NCI-H446 (cell line): Measurements from ENCODE around the gene ZNF610.
"Not testable (repeated sequence)": the region's sequence is repeated elsewhere in the genome, so short reads cannot be mapped to it uniquely, and the experiment has no call there.

ENCODE experiments used
- DNase-seq, 2 experiments: peaks; one replicate each; lab custom pipeline; 2025; lab: John Stamatoyannopoulos, UW

Gene ZNF610

DNA sequence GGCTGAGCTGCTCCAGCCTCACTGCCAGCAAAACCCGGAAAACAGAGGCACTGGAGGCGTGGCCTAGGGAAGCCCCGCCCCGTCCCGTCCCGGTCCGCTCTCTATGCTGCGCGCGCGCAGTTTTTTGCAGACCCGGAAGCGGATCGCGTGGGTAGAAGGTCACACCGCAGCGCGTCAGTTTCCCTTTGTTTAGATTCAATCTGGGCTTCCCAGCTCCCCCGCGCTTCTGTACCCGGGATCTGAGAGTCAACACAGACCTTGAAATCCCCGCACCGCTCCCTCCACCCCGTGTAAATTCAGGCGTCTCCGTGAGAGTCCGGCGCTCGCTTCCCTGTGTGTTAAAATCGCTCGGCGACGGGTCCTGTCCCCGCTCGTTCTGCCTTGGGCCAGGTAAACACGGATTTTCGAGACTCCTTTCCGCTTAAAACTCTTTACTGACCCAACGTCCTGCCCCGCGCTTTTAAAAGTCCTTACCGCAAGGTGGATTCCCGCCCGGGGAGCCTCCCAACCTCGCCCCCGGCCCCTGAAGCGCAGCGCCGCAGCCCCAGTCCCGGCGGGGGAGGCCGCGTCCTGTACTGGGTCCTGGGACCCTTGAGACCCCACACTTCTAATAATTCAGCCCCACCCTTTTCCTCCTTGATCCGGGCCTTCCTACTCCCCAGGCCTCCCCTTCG is at the start of gene ZNF610:
Gene ZNF610, plus strand, starts transcription at position 127 of the 674 bp plus-strand sequence. CDS start 12,930 bp downstream, outside the sequence.
- peak in 1 of 2 experiments; percentile 10 for DNase-seq

- DNase-seq = no peak
These were observed 49.8 kb upstream of the ZNF610 start for GRCh38 chr19:52286256-52286655.

- DNase-seq = no peak
These were observed 44.3 kb upstream of the ZNF610 start for GRCh38 chr19:52291781-52292180.

GRCh38 chr19:52292946-52293345 is 43.1 kb upstream of the ZNF610 start:
- not testable (repeated sequence) for DNase-seq

- DNase-seq = no peak
These were observed 39.7 kb upstream of the ZNF610 start for GRCh38 chr19:52296400-52296772.

- DNase-seq = peak; percentile 67 to 88
These were observed 39.1 kb upstream of the ZNF610 start, which contains the start of gene ZNF480 for GRCh38 chr19:52296773-52297600. TSS of gene ZNF480 (plus strand) at chr19:52297169. CDS start at chr19:52300413, 3,244 bp downstream.

DNA sequence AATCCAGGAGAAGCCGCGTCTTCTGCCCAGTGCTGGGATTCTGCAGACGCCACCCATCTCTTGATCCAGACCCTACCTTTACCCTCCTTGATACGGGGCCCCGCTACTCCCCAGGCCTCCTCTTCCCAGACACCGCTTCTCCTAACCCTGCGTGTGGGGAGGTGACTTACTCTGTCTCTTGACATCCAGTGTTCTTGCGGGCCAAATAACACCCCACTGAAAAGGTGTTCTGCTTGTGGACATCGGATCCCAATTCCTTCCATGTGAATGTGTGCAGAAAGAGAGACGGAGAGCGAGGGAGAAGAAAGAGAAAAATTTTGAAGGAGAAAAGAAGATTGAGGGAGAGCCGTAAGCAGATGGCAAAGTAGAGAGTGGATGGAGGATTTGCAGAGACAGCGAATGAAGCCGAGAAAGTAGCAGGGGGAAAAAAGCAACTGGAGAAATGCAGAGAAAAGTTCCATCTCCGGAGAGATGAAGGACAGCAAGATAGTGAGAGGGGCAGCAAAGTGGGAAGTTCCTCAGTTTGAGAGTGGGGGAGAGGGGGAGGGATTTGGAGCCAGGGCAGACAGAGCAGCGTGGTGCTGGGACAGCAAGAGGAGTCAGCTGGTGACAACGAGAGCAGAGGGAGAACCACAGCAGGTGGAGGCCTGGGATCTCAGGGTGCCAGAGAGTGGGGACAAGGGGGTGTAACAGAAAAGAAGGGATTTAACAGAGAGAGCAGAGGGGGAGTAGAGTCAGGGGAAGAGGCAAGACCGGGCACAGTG is 38.3 kb upstream of the ZNF610 start:
- no peak for DNase-seq

- no peak for DNase-seq
These were observed 28.8 kb upstream of the ZNF610 start for GRCh38 chr19:52307275-52307674.

- DNase-seq = no peak
These were observed 13.6 kb upstream of the ZNF610 start for GRCh38 chr19:52322429-52322828.

GRCh38 chr19:52331757-52332156 is 4.3 kb upstream of the ZNF610 start:
- no peak for DNase-seq

DNA sequence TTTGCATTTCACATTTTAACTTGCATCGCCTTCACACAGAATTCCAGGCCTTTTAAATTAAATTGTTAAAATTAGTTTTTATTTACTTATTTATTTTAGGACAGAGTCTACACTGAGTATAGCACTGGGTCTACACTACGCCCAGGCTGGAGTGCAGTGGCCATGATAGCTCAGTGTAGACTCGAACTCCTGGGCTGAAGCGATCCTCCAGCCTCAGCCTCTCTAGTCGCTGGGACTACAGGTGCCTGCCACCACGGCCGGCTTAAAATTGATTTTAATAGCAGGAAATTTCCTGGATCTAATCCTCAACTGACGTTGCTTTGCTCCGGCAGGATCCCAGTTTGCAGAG is 301 bp upstream of the ZNF610 start:
- no peak for DNase-seq

GRCh38 chr19:52336791-52337381 is 843 bp downstream of the ZNF610 start:
- DNase-seq = no peak

- not testable (repeated sequence) for DNase-seq
These were observed 3.0 kb downstream of the ZNF610 start for GRCh38 chr19:52339022-52339421.

DNA sequence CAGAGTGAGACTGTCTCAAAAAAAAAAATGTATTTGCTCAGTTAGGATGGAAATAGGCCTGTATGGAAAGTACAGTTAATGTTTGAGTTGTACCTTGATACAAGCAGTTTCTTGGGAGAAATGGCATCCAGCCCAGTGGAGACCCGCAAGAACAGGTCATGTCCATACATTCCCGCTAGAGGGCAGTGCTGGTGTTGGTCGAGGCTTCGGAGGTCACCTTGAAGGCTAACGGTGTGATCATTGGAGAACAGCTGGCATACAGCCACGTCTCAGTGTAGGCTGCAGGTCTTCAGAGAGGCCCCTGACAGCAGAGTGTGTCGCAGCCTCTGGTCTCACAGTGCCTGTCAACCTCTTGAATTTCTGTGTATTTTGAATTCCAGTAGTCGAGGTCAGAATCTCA is 7.5 kb downstream of the ZNF610 start:
- no peak for DNase-seq

DNA sequence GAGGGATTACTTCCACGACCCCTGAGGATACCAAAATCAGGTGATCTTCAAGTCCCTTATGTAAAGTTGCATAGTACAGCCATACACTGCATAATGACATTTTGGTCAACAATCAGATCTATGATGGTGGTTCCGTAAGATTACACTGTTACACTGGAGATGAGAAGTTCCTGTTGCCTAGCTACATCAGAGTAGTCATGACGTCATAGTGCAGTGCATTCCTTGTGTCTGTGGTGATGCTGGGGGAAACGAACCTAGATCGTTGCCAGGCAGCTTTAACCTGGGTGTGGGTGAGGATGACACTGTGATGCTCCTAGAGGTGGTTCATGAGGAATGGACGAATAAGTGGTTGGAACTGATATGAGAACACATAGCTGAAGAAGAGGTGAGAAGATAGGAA is 9.1 kb downstream of the ZNF610 start:
- DNase-seq = no peak

GRCh38 chr19:52351512-52351911 is 15.5 kb downstream of the ZNF610 start:
- no peak for DNase-seq

- DNase-seq = no peak
These were observed 30.4 kb downstream of the ZNF610 start for GRCh38 chr19:52366414-52366824.

DNA sequence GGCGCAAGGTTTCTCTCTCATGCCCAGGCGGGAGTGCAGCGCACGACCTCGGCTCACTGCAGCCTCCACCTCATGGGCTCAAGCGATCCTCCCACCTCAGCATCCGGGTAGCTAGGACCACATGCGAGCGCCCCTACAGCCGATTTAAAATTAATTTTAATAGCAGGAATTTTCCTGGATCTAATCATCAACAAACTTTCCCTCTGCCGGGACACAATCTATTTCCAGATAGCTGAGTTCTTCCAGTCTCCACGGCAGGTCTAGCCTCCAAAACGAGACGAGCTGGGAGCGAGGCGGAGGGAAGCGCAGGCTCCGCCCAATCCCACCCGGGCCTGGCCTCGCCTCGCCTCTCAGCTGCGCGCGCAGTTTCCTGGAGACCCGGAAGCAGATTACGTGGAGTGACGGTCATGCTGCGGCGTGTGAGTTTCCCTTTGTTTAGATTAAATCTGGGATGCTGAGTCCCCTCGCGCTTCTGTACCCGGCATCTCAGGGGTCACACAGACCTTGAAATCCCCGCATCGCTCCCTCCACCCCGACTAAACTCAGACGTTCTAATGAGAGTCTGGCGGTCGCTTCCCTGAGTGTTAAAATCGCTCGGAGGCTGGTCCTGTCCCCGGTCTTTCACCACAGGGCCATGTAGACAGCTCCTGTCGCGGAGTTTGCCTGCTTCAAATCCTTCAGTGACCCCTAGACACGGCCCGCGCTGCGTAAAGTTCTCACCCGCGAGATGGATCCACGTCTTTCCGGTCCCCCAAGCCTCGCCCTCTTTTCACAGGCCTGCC is 33.7 kb downstream of the ZNF610 start, which contains the start of gene ZNF880:
Gene ZNF880, plus strand, starts transcription at position 365 of the 782 bp plus-strand sequence. Its CDS starts 43 bp downstream, at position 408.
- peak in 1 of 2 experiments; percentile 31 for DNase-seq

- DNase-seq = no peak
These were observed 34.3 kb downstream of the ZNF610 start for GRCh38 chr19:52370341-52370710.

GRCh38 chr19:52391135-52391534 is 55.1 kb downstream of the ZNF610 start:
- DNase-seq = no peak
